HCT116 (cell line): ENCODE results near the gene C6orf47. TPM values are rescaled to one million over a fixed set of nuclear protein-coding genes. Genes with fewer than 3 reads are reported as not detected.

ENCODE experiments used
- ATAC-seq: fragments of 200-7000 bp; cut with Tn5 transposase; 2 replicates; pipeline ENCODE4 v1.9.1; 2020; ENCODE audit warnings: mild to moderate bottlenecking, moderate library complexity
- BruUV-seq: library from RNA; stranded (reverse); fragments of 400-500 nt; replicated peaks from 2 replicates; lab custom pipeline; 2021; lab: Mats Ljungman, UMichigan
- CTCF ChIA-PET: fragments of 300-600 bp; sonication (Branson Sonifier 250); formaldehyde crosslinking; loops from one replicate; lab custom pipeline; 2021; ENCODE audit warnings: antibody characterized with exemption; lab: Charles Lee
- POLR2A ChIA-PET: fragments of 300-600, 350-600 bp; sonication (Branson Sonifier 250); formaldehyde crosslinking; loops from one replicate; lab custom pipeline; 2021; ENCODE audit warnings: antibody characterized with exemption; lab: Charles Lee
- RAD21 ChIA-PET, 2 experiments: fragments of 300-600 bp; sonication (Branson Sonifier 250); formaldehyde crosslinking; loops; one replicate each; lab custom pipeline; 2023; ENCODE audit warnings: low total read pairs in 2 of 2; ENCODE audit not compliant: uncharacterized antibody in 2 of 2, unreplicated experiment in 2 of 2, low non-redundant PET in 1 of 2; lab: Charles Lee
- DNase-seq: peaks from one replicate; pipeline ENCODE4 v3.0.0-alpha.2; 2010; ENCODE audit warnings: low read depth, low spot score
- H2AFZ ChIP-seq: fragments of 200-600 bp; shearing (Covaris generic), sonication (generic); 2 replicates; pipeline ENCODE4 v1.6.1; 2017; ENCODE audit warnings: low read depth, mixed run types, mixed read lengths, antibody characterized with exemption, low read length; ENCODE audit not compliant: poor library complexity, severe bottlenecking
- H3K27ac ChIP-seq: 2 replicates; pipeline ENCODE4 v1.5.1; 2012; ENCODE audit warnings: low read depth, low read length
- H3K27me3 ChIP-seq: fragments of 200-600 bp; sonication (generic); 2 replicates; pipeline ENCODE4 v1.6.1; 2016; ENCODE audit warnings: mixed run types, low read length, mixed read lengths; ENCODE audit not compliant: insufficient read depth
- H3K36me3 ChIP-seq, 2 experiments: fragments of 200-500 bp in 1 of 2; fragments of 200-600 bp in 1 of 2; sonication (Bioruptor generic) in 1 of 2; sonication (generic) in 1 of 2; 2 replicates each; pipeline versions ENCODE4 v1.5.1 to v1.6.1; 2014 to 2016; ENCODE audit warnings: low read length in 2 of 2, inconsistent platforms in 1 of 2, mixed read lengths in 1 of 2, mixed run types in 1 of 2; ENCODE audit not compliant: insufficient read depth in 2 of 2, control insufficient read depth in 1 of 2
- H3K4me1 ChIP-seq, 2 experiments: fragments of 200-600 bp in 1 of 2; sonication (generic) in 1 of 2; 2 replicates each; pipeline versions ENCODE4 v1.5.1 to v1.6.1; 2012 to 2017; ENCODE audit warnings: low read length in 2 of 2, inconsistent platforms in 1 of 2, mild to moderate bottlenecking in 1 of 2, mixed read lengths in 1 of 2, mixed run types in 1 of 2, moderate library complexity in 1 of 2; ENCODE audit not compliant: insufficient read depth in 2 of 2, control insufficient read depth in 1 of 2
- H3K4me2 ChIP-seq: fragments of 200-600 bp; sonication (generic); 2 replicates; pipeline ENCODE4 v1.6.1; 2017; ENCODE audit warnings: mixed run types, low read length, mixed read lengths
- H3K4me3 ChIP-seq, 2 experiments: fragments of 200-600 bp in 1 of 2; sonication (generic) in 1 of 2; replicated peaks in 1 of 2; 2 replicates each; pipeline ENCODE4 v1.5.1; 2011 to 2016; ENCODE audit warnings: low read length in 2 of 2, control low read depth in 1 of 2, low read depth in 1 of 2, mild to moderate bottlenecking in 1 of 2, mixed read lengths in 1 of 2, mixed run types in 1 of 2
- H3K79me2 ChIP-seq: fragments of 200-600 bp; sonication (generic); 2 replicates; pipeline ENCODE4 v1.6.1; 2017; ENCODE audit warnings: mild to moderate bottlenecking, mixed run types, low read length, moderate library complexity, mixed read lengths; ENCODE audit not compliant: insufficient read depth
- H3K9ac ChIP-seq: fragments of 200-600 bp; sonication (generic); 2 replicates; pipeline ENCODE4 v1.6.1; 2016; ENCODE audit warnings: low read length, mixed read lengths
- H3K9me2 ChIP-seq: fragments of 200-600 bp; sonication (generic), shearing (Covaris generic); 2 replicates; pipeline ENCODE4 v1.6.1; 2017; ENCODE audit warnings: mixed run types, mild to moderate bottlenecking, moderate library complexity; ENCODE audit not compliant: insufficient read depth
- H3K9me3 ChIP-seq, 2 experiments: fragments of 200-500 bp in 1 of 2; fragments of 200-600 bp in 1 of 2; sonication (Bioruptor generic) in 1 of 2; sonication (generic) in 1 of 2; 2 replicates each; pipeline ENCODE4 v1.6.1; 2014 to 2017; ENCODE audit warnings: low read length in 2 of 2, mixed read lengths in 2 of 2, inconsistent platforms in 1 of 2, low read depth in 1 of 2, mild to moderate bottlenecking in 1 of 2, mixed run types in 1 of 2, moderate library complexity in 1 of 2; ENCODE audit not compliant: control insufficient read depth in 1 of 2, insufficient read depth in 1 of 2
- H4K20me1 ChIP-seq: fragments of 200-600 bp; sonication (generic), shearing (Covaris generic); 2 replicates; pipeline ENCODE4 v1.6.1; 2017; ENCODE audit warnings: mixed run types, mild to moderate bottlenecking, moderate library complexity; ENCODE audit not compliant: insufficient read depth
- ATF3 ChIP-seq: IDR thresholded peaks from 2 replicates; pipeline ENCODE4 v1.6.1; 2012
- RAD21 ChIP-seq: IDR thresholded peaks from 2 replicates; pipeline ENCODE4 v1.6.1; 2012; ENCODE audit warnings: low read depth, mild to moderate bottlenecking
- REST ChIP-seq: IDR thresholded peaks from 2 replicates; pipeline ENCODE4 v1.6.1; 2012; ENCODE audit warnings: low read depth
- SIN3A ChIP-seq: IDR thresholded peaks from 2 replicates; pipeline ENCODE4 v1.6.1; 2012; ENCODE audit warnings: low read depth
- ZFX ChIP-seq: fragments of 450-650 bp; IDR thresholded peaks from 2 replicates; pipeline ENCODE4 v1.6.1; 2017
- intact Hi-C: fragments of 100-400 bp; cut with micrococcal nuclease; formaldehyde crosslinking; loops from 2 replicates; pipeline ENCODE4 v1.10.0; 2022
- total RNA-seq: library from RNA; stranded (reverse); gene quantifications from one replicate; pipeline ENCODE4 v1.2.1, GENCODE V29; 2021; ENCODE audit not compliant: unreplicated experiment

The C6orf47 gene
- total RNA-seq, 1 experiment from 2014 or later: 13.4 TPM

- H3K9me3 ChIP-seq: no peaks in the 10 kb centered on the region
- H3K4me2 ChIP-seq: peak overlapping the region; percentile 94
- intact Hi-C loops: loop anchor here (5.0 kb wide), 1 partner anchor 259 kb away; the partner anchor contains the start of gene MICA
- H3K27me3 ChIP-seq: no peaks in the 10 kb centered on the region
- TF ChIP-seq ZFX (no peak), SIN3A (no peak), RAD21 (no peak), REST (no peak), ATF3 (no peak)
- ChIA-PET RAD21 (no interaction called here), CTCF (interaction anchor here (1.2 kb wide), 1 partner anchor 115 kb away, joined by 5 read pairs; no protein-coding TSS in a partner anchor), POLR2A (interaction anchor here (0.6 to 2.0 kb wide), 7 partner anchors 8 to 166 kb away, joined by 3 to 15 read pairs (median 3); partner anchors contain the start of genes BAG6, HSPA1B, LY6G5B and MSH5)
- H3K9ac ChIP-seq: peak overlapping the region; percentile 88
- TSS peak; percentile 72 for BruUV-seq
- ATAC-seq (no peak), DNase-seq (no peak)
- no peak overlapping the region for H2AFZ ChIP-seq
- H3K36me3 ChIP-seq: peaks cover 5 to 17% of the 10 kb centered on the region in 2 experiments; a peak in 3 of 4 replicates
- H3K79me2 ChIP-seq: peaks cover 45% of the 10 kb centered on the region
- no peaks in the 10 kb centered on the region for H3K9me2 ChIP-seq
- H3K27ac ChIP-seq: peak overlapping the region; percentile 69
- H3K4me3 ChIP-seq: peak overlapping the region; percentile 79 to 87
- H3K4me1 ChIP-seq: peaks cover 18 to 45% of the 10 kb centered on the region in 2 experiments; a peak in 3 of 4 replicates
- H4K20me1 ChIP-seq: no peaks in the 10 kb centered on the region
Measured at GRCh38 chr6:31661262-31662123, 915 bp upstream of the C6orf47 start.
